ENCODE data around the gene ARHGEF4. TPM values are rescaled to one million over a fixed set of nuclear protein-coding genes. Genes with fewer than 3 reads are reported as not detected.

ARHGEF4 gene
- polyA plus RNA-seq, 1 donor (not counting 4 experiments of a cell fraction or from before 2014, with no cell fraction given): 22.6 TPM

DNA sequence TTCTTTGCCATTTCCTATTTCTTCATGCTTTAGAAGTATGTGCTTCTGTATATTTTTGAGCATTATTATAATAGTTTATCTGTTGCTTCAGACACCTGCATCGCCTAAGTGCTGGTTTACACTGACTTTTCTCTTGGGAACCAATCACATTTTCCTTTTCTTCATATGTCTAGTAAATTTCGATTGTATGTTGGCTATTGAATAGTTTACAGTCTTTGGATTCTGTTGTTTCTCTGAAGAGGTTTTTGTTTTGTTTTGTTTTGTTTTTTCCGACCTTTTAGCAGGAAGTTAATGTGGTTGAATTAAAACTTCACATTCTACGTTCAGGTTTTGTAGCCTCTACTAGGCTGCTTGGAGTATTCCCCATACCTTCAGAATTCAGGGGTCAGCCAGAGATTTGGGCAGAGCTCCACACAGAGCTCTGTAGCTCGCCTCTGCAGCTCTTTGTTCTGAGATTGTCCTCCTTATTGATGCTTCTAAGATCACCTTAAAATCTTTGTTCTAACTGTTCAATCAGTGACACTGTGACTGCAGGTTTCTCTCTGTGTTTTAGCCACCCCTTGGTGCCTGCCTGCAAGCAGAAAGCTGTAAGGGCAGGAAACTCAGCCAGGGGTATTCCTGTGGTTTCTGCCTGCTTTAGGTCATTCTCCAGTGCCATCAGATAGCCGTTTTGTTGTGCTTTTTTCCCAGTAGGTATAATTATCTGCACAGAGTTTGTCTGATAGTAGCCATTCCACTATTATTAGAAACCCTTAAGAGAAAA lies 173.2 kb downstream of the ARHGEF4 start:
- Histone ChIP-seq H3K4me2 (ENCODE audit: control insufficient read depth, extremely low read depth, insufficient read depth, low read depth, low read length) (no peak overlapping the region), H3K27ac (ENCODE audit: control insufficient read depth, insufficient read depth, low read length) (no peak overlapping the region), H3K9me3 (ENCODE audit: control insufficient read depth, low read depth, low read length) (no peaks in the 10 kb centered on the region), H3K27me3 (ENCODE audit: control insufficient read depth, extremely low read depth, insufficient read depth, low read length) (no peaks in the 10 kb centered on the region), H4K20me1 (ENCODE audit: control insufficient read depth, extremely low read depth, insufficient read depth, low read length) (no peaks in the 10 kb centered on the region), H3K9me1 (ENCODE audit: control insufficient read depth, extremely low read depth, insufficient read depth, low read length) (no peaks in the 10 kb centered on the region), H3K9ac (ENCODE audit: control insufficient read depth, extremely low read depth, insufficient read depth, low read length) (no peak overlapping the region), H3K4me3 (ENCODE audit: control insufficient read depth in 2 of 3, extremely low read depth in 1 of 3, insufficient read depth in 2 of 3, low read depth in 1 of 3, low read length in 3 of 3) (no peak overlapping the region), H2AFZ (ENCODE audit: control insufficient read depth, low read length) (no peak overlapping the region), H3K4me1 (ENCODE audit: control insufficient read depth, extremely low read depth, insufficient read depth, low read length) (peaks cover 12% of the 10 kb centered on the region), H3K79me2 (ENCODE audit: control insufficient read depth, insufficient read depth, low read length) (no peaks in the 10 kb centered on the region), H3K36me3 (ENCODE audit: control insufficient read depth in 2 of 2, extremely low read depth in 1 of 2, insufficient read depth in 2 of 2, low read length in 2 of 2) (no peaks in the 10 kb centered on the region)
- DNase-seq (ENCODE audit: low read depth, low spot score) (no peak), FAIRE-seq (no peak)
- dilution Hi-C loops (cut with MboI; ENCODE audit: extremely low pct_ligation_motif_present, low sequenced_read_pairs): no loop called here
- TF ChIP-seq, protein P1, sequence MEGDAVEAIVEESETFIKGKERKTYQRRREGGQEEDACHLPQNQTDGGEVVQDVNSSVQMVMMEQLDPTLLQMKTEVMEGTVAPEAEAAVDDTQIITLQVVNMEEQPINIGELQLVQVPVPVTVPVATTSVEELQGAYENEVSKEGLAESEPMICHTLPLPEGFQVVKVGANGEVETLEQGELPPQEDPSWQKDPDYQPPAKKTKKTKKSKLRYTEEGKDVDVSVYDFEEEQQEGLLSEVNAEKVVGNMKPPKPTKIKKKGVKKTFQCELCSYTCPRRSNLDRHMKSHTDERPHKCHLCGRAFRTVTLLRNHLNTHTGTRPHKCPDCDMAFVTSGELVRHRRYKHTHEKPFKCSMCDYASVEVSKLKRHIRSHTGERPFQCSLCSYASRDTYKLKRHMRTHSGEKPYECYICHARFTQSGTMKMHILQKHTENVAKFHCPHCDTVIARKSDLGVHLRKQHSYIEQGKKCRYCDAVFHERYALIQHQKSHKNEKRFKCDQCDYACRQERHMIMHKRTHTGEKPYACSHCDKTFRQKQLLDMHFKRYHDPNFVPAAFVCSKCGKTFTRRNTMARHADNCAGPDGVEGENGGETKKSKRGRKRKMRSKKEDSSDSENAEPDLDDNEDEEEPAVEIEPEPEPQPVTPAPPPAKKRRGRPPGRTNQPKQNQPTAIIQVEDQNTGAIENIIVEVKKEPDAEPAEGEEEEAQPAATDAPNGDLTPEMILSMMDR (optimal IDR thresholded peaks at IDR 0.05 in 1 of 3, IDR thresholded peaks at IDR 0.05 in 1 of 3, conservative IDR thresholded peaks at IDR 0.05 in 1 of 3; ENCODE audit: extremely low read depth in 1 of 3, insufficient read depth in 2 of 3, low read length in 3 of 3): no peak
- no peak for TF ChIP-seq EZH2 (IDR thresholded peaks at IDR 0.05; ENCODE audit: low read length)

DNA sequence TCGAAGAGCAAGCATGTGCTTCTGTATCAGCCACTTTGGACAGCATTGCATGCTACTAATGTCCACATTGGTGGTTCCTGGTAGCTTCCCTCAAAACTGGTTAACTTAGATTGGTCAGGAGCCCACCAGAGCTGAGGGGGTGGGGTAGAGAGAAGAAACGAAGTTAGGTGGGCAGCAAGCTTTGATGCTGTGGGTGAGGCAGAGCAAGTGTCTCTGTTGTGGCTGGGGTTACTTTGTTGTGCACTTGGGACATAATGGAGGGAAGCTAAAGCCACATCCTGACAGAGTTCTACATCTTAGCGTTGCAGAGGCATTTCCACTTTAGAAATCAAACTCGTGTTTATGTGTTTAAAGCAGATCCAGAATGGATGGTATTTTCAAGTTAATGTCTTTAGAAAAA lies 173.9 kb downstream of the ARHGEF4 start:
- Histone ChIP-seq H3K9ac (ENCODE audit: control insufficient read depth, extremely low read depth, insufficient read depth, low read length) (no peak overlapping the region), H3K27ac (ENCODE audit: control insufficient read depth, insufficient read depth, low read length) (no peak overlapping the region), H3K27me3 (ENCODE audit: control insufficient read depth, extremely low read depth, insufficient read depth, low read length) (no peaks in the 10 kb centered on the region), H3K36me3 (ENCODE audit: control insufficient read depth in 2 of 2, extremely low read depth in 1 of 2, insufficient read depth in 2 of 2, low read length in 2 of 2) (no peaks in the 10 kb centered on the region), H3K9me3 (ENCODE audit: control insufficient read depth, low read depth, low read length) (no peaks in the 10 kb centered on the region), H3K4me2 (ENCODE audit: control insufficient read depth, extremely low read depth, insufficient read depth, low read depth, low read length) (no peak overlapping the region), H2AFZ (ENCODE audit: control insufficient read depth, low read length) (no peak overlapping the region), H3K4me1 (ENCODE audit: control insufficient read depth, extremely low read depth, insufficient read depth, low read length) (peaks cover 18% of the 10 kb centered on the region), H3K79me2 (ENCODE audit: control insufficient read depth, insufficient read depth, low read length) (no peaks in the 10 kb centered on the region), H4K20me1 (ENCODE audit: control insufficient read depth, extremely low read depth, insufficient read depth, low read length) (no peaks in the 10 kb centered on the region), H3K4me3 (ENCODE audit: control insufficient read depth in 2 of 3, extremely low read depth in 1 of 3, insufficient read depth in 2 of 3, low read depth in 1 of 3, low read length in 3 of 3) (no peak overlapping the region), H3K9me1 (ENCODE audit: control insufficient read depth, extremely low read depth, insufficient read depth, low read length) (no peaks in the 10 kb centered on the region)
- dilution Hi-C loops (cut with MboI; ENCODE audit: extremely low pct_ligation_motif_present, low sequenced_read_pairs): no loop called here
- TF ChIP-seq, protein P1 (optimal IDR thresholded peaks at IDR 0.05 in 1 of 3, IDR thresholded peaks at IDR 0.05 in 1 of 3, conservative IDR thresholded peaks at IDR 0.05 in 1 of 3; ENCODE audit: extremely low read depth in 1 of 3, insufficient read depth in 2 of 3, low read length in 3 of 3): no peak
- TF ChIP-seq EZH2 (IDR thresholded peaks at IDR 0.05; ENCODE audit: low read length): no peak
- DNase-seq (ENCODE audit: low read depth, low spot score) (no peak), FAIRE-seq (no peak)

All from keratinocyte (primary cell).